Omental fat pad (tissue), 4 donors: ENCODE measurements around the gene SETD2. TPM values are rescaled to one million over a fixed set of nuclear protein-coding genes. Genes with fewer than 3 reads are reported as not detected.

Experiments
- ATAC-seq: fragments of 150-250 bp; one replicate; pipeline ENCODE4 v1.9.1; 2016; ENCODE audit warnings: mild to moderate bottlenecking, moderate library complexity; ENCODE audit not compliant: low FRiP score
- DNase-seq: peaks from one replicate; pipeline ENCODE4 v3.0.0-alpha.2; 2019; ENCODE audit warnings: low spot score
- total RNA-seq, 4 donors: library from RNA; depleted of rRNA; stranded (reverse); fragments of >200 nt; gene quantifications; one replicate each; pipeline ENCODE4 v1.1.0, GENCODE V29; 2016
- TF ChIP-seq, protein P1 (sequence below), 3 donors: fragments of 450-650 bp; IDR thresholded peaks; one replicate each; pipeline ENCODE4 v1.5.1; 2016 to 2017; ENCODE audit warnings: antibody characterized with exemption in 3 of 3, mild to moderate bottlenecking in 3 of 3, moderate library complexity in 2 of 3

SETD2 gene
- total RNA-seq, 4 donors from 2014 or later: 42.9 to 83.1 (median 52.1) TPM

DNA sequence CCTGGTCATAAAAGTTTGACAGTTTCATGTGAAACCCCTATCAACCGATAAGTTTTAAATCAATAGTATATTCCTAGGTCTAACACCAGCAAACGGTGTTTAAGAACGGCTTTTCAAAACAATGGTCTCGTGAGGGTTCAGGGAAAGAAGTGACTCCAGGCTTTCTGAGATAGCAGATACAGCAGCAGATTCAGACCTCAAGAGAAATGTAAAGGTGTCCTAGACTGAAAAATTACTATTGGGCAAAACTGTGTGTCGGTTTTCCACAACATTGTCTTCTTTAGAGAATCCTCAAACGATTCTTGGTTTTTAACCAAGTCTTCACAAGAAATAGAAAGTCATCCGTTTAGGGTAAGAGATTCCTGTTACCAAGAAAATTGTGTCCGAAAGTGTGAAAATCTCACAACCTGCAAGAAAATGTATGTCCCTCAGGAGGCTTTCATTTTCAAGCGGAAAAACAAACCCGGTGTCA lies 1.2 kb downstream of the SETD2 start:
- DNase-seq: no peak
- no peak for ATAC-seq
- TF ChIP-seq, protein P1, sequence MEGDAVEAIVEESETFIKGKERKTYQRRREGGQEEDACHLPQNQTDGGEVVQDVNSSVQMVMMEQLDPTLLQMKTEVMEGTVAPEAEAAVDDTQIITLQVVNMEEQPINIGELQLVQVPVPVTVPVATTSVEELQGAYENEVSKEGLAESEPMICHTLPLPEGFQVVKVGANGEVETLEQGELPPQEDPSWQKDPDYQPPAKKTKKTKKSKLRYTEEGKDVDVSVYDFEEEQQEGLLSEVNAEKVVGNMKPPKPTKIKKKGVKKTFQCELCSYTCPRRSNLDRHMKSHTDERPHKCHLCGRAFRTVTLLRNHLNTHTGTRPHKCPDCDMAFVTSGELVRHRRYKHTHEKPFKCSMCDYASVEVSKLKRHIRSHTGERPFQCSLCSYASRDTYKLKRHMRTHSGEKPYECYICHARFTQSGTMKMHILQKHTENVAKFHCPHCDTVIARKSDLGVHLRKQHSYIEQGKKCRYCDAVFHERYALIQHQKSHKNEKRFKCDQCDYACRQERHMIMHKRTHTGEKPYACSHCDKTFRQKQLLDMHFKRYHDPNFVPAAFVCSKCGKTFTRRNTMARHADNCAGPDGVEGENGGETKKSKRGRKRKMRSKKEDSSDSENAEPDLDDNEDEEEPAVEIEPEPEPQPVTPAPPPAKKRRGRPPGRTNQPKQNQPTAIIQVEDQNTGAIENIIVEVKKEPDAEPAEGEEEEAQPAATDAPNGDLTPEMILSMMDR (IDR thresholded peaks at IDR 0.05): no peak

DNA sequence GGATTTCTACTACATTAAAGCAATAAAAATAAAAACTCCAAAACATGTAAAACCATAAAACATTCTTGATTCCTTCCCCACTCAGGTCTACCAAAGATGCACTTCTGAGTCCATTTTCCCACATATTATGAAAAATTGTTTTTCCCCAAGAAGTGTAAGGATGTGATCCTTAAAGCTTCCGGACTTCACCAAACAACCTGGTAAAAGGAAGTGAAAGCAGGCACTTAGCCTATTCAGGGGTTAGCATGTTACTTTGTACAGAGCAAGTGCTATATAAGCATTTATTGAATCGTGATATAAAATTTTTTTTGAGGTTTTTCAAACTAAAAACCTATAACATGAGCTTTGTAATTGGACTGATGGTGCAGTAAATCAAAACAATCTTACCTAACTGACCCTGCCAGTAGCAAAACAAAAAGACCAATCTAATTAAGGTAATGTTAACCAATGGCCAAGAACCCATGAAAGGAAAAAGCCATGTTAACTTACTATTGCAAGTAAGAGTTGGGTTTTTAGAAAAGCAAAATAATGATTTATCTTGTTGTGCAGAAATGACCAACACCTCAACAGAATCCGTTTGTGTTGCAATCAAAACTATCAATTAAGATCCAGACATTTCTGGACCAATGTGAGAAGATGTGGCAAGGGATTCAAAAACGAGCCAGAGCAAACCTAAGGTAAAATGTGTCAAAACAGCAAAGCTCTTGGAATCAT lies 1.8 kb downstream of the SETD2 start:
- TF ChIP-seq, protein P1 (IDR thresholded peaks at IDR 0.05): no peak
- DNase-seq (no peak), ATAC-seq (no peak)

DNA sequence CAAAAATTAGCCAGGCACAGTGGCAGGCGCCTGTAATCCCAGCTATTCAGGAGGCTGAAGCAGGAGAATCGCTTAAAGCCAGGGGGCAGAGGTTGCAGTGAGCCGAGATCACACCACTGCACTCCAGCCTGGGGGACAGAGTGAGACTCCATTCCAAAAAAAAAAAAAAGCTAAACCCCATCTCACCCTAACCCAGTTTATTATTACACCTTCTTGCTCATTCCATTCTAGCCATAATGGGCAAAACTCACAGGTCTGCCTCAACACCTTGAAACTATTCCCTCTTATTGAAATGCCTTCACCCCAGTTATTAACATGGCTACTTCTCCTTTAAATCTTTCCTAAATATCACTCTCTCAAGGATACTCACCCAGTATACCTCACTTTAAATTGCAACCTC lies 4.1 kb downstream of the SETD2 start:
- DNase-seq (no peak), ATAC-seq (no peak)
- TF ChIP-seq, protein P1 (IDR thresholded peaks at IDR 0.05): no peak

DNA sequence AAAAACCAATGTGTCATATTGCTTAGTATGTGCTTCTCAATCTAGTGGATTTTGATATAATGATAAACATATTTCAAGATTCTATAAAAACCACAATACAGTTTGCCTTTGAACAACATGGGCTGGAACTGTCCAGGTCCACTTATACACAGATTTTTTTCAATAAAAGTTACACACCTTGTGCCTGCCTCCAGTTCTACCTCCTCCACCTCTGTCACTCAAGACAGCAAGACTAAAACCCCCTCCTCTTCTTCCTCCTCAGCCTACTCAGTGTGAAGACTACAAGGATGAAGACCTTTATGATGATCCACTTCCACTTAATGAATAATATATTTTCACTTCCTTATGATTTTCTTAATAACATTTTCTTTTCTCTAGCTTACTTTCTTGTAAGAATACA lies 5.7 kb downstream of the SETD2 start:
- no peak for ATAC-seq
- no peak for DNase-seq
- TF ChIP-seq, protein P1 (IDR thresholded peaks at IDR 0.05): no peak

DNA sequence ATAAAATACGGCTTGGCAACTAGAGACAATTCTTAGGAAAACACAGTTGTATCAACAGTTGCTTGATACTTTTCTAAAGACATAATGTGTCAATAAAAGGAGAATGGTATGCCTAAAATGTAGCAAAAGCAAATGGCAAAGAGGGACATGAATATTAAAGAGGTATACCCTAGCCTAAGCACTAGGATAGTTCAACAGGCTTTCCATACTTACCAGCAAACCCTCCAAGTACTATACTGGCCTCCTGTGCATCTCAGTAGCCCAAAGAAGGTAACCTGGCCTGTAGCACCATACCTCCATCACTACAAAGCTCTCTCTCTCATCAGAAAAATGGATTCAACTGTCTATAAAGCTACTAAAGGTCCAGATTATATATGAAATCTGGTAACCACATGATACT lies 7.5 kb downstream of the SETD2 start:
- TF ChIP-seq, protein P1 (IDR thresholded peaks at IDR 0.05): no peak
- no peak for ATAC-seq

DNA sequence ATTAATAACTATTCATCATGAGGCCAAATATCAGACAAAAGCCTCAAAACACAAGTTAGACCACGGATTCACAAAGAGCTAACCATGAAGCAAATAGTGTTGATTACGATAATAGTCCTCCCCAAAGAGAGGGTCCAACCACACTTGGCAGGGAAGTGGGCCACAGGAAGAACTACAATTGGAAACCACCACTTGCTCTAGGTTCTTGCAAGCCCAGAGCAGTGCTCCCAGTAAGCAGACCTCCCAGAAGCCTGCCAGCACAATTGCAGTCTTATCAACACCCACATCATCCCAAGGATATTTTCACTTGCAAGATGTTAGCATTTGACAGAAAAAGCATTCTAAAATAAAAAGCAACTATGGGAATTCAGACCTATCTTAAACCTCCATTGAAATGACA lies 11.3 kb downstream of the SETD2 start:
- TF ChIP-seq, protein P1 (IDR thresholded peaks at IDR 0.05): no peak
- DNase-seq (no peak), ATAC-seq (no peak)

More for the DNA sequence above, 7.5 kb downstream of the SETD2 start:
- DNase-seq: no peak

DNA sequence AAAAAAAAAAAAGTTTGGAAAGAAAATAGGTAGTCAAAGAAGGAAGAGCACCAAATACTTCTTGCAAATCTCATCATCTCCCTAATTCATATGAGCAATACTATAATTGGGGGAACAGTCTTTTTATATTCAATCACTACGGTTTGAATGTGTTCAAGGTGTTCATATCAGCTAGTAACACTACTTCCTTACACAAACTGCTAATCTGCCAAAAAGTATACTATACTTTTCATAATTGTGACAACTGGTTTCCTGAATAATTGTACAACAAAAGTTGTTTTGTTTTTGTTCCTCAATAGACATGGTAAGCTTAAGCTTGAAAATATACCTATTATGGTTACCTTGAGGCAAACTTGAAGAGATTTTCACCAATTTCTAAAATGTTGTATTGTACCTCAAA lies 12.1 kb downstream of the SETD2 start:
- no peak for DNase-seq
- no peak for ATAC-seq
- TF ChIP-seq, protein P1 (IDR thresholded peaks at IDR 0.05): no peak
